SK-N-MC (cell line): ENCODE measurements around the gene AP2B1.

ENCODE experiments used
- EZH2 ChIP-seq: fragments of 200-600 bp; sonication (generic); IDR thresholded peaks from one replicate; pipeline ENCODE4 v1.6.1; 2017; ENCODE audit warnings: antibody characterized with exemption
- FOXP2 ChIP-seq: optimal IDR thresholded peaks from 2 replicates; pipeline ENCODE3; 2011; ENCODE audit warnings: mild to moderate bottlenecking, moderate library complexity; ENCODE audit not compliant: insufficient read depth; ENCODE audit errors: extremely low read length, control extremely low read depth

- TF ChIP-seq EZH2, result no peak
- TF ChIP-seq FOXP2, result no peak
Measured at GRCh38 chr17:35740216-35740615, 153.1 kb downstream of the AP2B1 start.
